Esophagus squamous epithelium (tissue), 4 donors: Measurements from ENCODE around the gene CEMP1.

Experiments
- CTCF ChIP-seq, 6 experiments: fragments of 450-650 bp in 4 of 6; fragments of 200-600 bp in 2 of 6; sonication (generic) in 2 of 6; IDR thresholded peaks; one replicate each; pipeline ENCODE4 v1.5.1; 2016 to 2019; ENCODE audit warnings: antibody characterized with exemption in 6 of 6, mild to moderate bottlenecking in 4 of 6, moderate library complexity in 4 of 6
- POLR2A ChIP-seq, 4 donors: fragments of 450-650 bp; IDR thresholded peaks; one replicate each; pipeline ENCODE4 v1.6.1; 2017; ENCODE audit warnings: antibody characterized with exemption in 4 of 4, mild to moderate bottlenecking in 4 of 4, moderate library complexity in 3 of 4

GRCh38 chr16:2527071-2527783 is 4.0 kb downstream of the CEMP1 start:
- no peak for TF ChIP-seq CTCF (IDR thresholded peaks at IDR 0.05)
- TF ChIP-seq POLR2A (IDR thresholded peaks at IDR 0.05): no peak
